MM.1S (cell line): ENCODE results near the gene LDLRAP1.

ENCODE experiments used
- EZH2 ChIP-seq: fragments of 300-600 bp; sonication (generic); optimal IDR thresholded peaks from 2 replicates; pipeline ENCODE3; 2017; ENCODE audit warnings: low read depth, mild to moderate bottlenecking, antibody characterized with exemption, low read length, mixed read lengths
- TF ChIP-seq, protein P1 (sequence below): fragments of 300-600 bp; sonication (generic); IDR thresholded peaks from 2 replicates; pipeline ENCODE4 v1.5.1; 2016; ENCODE audit warnings: antibody characterized with exemption, low read length, mixed read lengths

DNA sequence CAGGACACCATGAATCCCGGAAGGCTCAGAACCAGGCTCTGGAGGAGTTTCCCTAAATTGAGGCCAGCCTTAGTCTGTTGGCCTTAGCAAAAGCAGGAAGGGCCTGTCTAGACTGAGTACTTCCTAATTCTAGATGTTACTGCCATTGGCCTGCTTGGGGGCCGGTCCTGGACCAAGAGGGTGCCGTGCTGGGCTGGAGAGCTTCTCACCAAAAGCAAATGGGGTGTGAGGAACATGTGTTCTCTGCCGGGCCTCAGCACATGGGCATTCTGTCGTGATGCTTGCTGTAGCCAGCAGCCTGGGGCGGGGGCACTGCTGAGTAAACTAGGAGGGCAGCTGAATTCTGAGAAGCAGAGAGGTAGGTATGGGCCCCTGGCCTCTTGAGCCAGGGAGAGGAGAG, 37.5 kb downstream of the LDLRAP1 start:
- TF ChIP-seq, protein P1, sequence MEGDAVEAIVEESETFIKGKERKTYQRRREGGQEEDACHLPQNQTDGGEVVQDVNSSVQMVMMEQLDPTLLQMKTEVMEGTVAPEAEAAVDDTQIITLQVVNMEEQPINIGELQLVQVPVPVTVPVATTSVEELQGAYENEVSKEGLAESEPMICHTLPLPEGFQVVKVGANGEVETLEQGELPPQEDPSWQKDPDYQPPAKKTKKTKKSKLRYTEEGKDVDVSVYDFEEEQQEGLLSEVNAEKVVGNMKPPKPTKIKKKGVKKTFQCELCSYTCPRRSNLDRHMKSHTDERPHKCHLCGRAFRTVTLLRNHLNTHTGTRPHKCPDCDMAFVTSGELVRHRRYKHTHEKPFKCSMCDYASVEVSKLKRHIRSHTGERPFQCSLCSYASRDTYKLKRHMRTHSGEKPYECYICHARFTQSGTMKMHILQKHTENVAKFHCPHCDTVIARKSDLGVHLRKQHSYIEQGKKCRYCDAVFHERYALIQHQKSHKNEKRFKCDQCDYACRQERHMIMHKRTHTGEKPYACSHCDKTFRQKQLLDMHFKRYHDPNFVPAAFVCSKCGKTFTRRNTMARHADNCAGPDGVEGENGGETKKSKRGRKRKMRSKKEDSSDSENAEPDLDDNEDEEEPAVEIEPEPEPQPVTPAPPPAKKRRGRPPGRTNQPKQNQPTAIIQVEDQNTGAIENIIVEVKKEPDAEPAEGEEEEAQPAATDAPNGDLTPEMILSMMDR, result no peak
- TF ChIP-seq EZH2, result no peak
